Esophagus squamous epithelium (tissue), 5 donors: ENCODE data around the gene PCSK4. TPM values are rescaled to one million over a fixed set of nuclear protein-coding genes. Genes with fewer than 3 reads are reported as not detected.
A peak's percentile ranks its signal among the peaks of the same experiment; 100 is the strongest.

Source experiments
- DNase-seq: peaks from one replicate; lab custom pipeline; 2025; lab: John Stamatoyannopoulos, UW
- H3K27ac ChIP-seq, 4 donors: fragments of 200-600 bp; sonication (generic); one replicate each; pipeline ENCODE4 v1.5.1; 2016 to 2019; ENCODE audit warnings: mild to moderate bottlenecking in 1 of 4
- H3K27me3 ChIP-seq, 4 donors: fragments of 200-600 bp; sonication (generic); 1 replicate in 3 of 4; 2 replicates in 1 of 4; pipeline versions ENCODE4 v1.5.1 to v1.6.0; 2017 to 2021; ENCODE audit warnings: antibody characterized with exemption in 1 of 4
- H3K36me3 ChIP-seq, 3 donors: fragments of 200-600 bp; sonication (generic); one replicate each; pipeline ENCODE4 v1.5.1; 2016 to 2019
- H3K4me1 ChIP-seq, 3 donors: fragments of 200-600 bp; sonication (generic); one replicate each; pipeline ENCODE4 v1.5.1; 2017 to 2019
- H3K4me3 ChIP-seq, 4 donors: fragments of 200-600 bp; sonication (generic); 1 replicate in 3 of 4; 2 replicates in 1 of 4; pipeline ENCODE4 v1.5.1; 2016 to 2019; ENCODE audit warnings: mild to moderate bottlenecking in 2 of 4, moderate library complexity in 1 of 4
- H3K9me3 ChIP-seq, 3 donors: fragments of 200-600 bp; sonication (generic); one replicate each; pipeline ENCODE4 v1.5.1; 2016 to 2019
- POLR2A ChIP-seq, 4 donors: fragments of 450-650 bp; IDR thresholded peaks; one replicate each; pipeline ENCODE4 v1.6.1; 2017; ENCODE audit warnings: antibody characterized with exemption in 4 of 4, mild to moderate bottlenecking in 4 of 4, moderate library complexity in 3 of 4
- WGBS, 2 donors: methylation state at CpG; one replicate each; pipeline ENCODE4 v1.1.5; 2018; 5-methylcytosine and 5-hydroxymethylcytosine counted together
- intact Hi-C: fragments of 100-400 bp; cut with DNase I; formaldehyde crosslinking; loops from one replicate; pipeline ENCODE4 v1.15.0; 2022
- total RNA-seq, 4 donors: library from RNA; depleted of rRNA; stranded (reverse); fragments of >200 nt; gene quantifications; one replicate each; pipeline ENCODE4 v1.1.0, GENCODE V29; 2016
- TF ChIP-seq, protein P1 (sequence below), 6 experiments: fragments of 450-650 bp in 4 of 6; fragments of 200-600 bp in 2 of 6; sonication (generic) in 2 of 6; IDR thresholded peaks; one replicate each; pipeline ENCODE4 v1.5.1; 2016 to 2019; ENCODE audit warnings: antibody characterized with exemption in 6 of 6, mild to moderate bottlenecking in 4 of 6, moderate library complexity in 4 of 6
- donor health status: DM: yes; HTN: yes; CAD: no.

The PCSK4 gene
- total RNA-seq, 4 donors from 2014 or later: 0.35 to 5.5 (median 1.1) TPM

DNA sequence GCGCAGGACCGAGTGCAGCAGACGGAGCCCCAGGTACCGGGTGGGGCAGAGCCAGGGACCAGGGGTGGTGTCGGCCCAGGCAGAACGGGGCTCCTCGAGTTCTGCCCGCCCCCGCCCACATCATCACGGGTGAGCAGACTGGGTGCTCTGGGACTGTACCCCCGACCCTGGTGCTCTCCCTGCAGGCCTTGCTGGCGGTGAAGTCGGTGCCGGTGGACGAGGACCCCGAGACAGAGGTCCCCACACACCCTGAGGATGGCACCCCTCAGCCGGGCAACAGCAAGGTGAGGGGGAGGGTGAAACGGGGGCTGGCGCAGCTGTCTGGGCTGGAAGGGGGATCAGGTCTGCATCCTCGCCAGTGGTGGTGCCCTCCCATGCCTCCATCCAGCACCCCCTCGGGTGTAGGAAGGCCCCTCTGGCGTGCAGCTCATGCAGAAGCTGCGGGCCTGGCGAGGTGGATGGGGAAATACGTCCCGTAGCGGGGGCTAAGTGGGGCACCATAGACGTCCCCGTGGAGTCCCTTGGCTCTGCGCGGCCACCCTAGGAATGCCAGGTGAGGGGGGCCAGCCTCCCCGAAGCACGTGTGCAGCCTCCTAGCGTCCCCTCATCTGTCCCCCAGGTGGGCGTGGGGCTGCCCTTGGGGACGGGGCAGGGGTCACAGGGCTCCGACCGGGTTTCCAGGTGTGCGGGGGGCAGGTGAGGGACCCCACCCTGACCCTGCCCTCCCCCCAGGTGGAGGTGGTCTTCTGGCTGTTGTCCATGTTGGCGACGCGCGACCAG, 33.8 kb downstream of the PCSK4 start:
- Histone ChIP-seq H3K27ac (no peak overlapping the region), H3K36me3 (peaks cover 0 to 14% (median 7%) of the 10 kb centered on the region in 3 donors), H3K9me3 (no peaks in the 10 kb centered on the region), H3K4me3 (no peak overlapping the region), H3K27me3 (peaks cover 22 to 86% (median 30%) of the 10 kb centered on the region in 4 donors), H3K4me1 (peaks cover 19 to 51% (median 20%) of the 10 kb centered on the region in 3 donors)
- WGBS, 2 donors: 20% methylated on average over 4 of the region's 43 CpGs; no CpG with 5 or more reads in 1 of the 2 donors
- TF ChIP-seq, protein P1, sequence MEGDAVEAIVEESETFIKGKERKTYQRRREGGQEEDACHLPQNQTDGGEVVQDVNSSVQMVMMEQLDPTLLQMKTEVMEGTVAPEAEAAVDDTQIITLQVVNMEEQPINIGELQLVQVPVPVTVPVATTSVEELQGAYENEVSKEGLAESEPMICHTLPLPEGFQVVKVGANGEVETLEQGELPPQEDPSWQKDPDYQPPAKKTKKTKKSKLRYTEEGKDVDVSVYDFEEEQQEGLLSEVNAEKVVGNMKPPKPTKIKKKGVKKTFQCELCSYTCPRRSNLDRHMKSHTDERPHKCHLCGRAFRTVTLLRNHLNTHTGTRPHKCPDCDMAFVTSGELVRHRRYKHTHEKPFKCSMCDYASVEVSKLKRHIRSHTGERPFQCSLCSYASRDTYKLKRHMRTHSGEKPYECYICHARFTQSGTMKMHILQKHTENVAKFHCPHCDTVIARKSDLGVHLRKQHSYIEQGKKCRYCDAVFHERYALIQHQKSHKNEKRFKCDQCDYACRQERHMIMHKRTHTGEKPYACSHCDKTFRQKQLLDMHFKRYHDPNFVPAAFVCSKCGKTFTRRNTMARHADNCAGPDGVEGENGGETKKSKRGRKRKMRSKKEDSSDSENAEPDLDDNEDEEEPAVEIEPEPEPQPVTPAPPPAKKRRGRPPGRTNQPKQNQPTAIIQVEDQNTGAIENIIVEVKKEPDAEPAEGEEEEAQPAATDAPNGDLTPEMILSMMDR (IDR thresholded peaks at IDR 0.05): no peak
- no peak for TF ChIP-seq POLR2A (IDR thresholded peaks at IDR 0.05)
- intact Hi-C loops: loop anchor here (10.0 kb wide), 1 partner anchor 172 kb away; the partner anchor contains the start of gene EFNA2
- no peak for DNase-seq

DNA sequence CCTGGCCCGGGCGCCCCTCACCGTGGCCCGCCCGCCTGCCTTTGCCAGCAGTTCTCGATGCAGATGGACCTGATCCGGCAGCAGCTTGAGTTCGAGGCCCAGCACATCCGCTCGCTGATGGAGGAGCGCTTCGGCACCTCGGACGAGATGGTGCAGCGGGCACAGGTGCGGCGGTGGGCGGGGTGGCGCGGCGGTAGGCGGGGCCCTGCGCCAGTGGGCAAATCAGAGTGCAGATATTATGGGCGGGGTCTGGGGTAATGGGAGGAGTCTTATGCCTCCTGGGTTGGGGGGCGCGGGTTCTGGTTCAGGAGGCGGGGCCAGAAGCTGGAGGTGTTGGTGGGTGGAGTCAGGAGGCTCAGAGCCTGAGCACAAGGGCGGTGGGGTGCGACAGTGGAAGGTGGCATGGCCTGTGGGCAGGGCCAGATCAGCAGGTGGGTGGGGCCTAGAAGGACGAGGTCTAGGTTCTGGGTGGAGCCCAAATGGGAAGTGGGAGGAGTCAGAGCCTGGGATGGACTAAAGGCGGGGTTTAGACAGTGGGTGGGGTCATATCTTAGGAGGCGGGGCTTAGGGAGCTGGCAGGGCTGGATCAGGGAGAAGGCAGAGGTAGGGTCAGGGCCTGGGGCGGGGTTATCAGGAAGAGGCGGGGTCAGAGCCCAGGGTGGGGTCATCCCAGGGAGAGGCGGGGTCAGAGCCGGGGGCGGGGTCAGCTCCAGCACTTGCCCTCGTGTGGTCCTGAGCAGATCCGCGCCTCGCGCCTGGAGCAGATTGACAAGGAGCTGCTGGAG, 34.6 kb downstream of the PCSK4 start:
- peak overlapping the region in 1 of 4 donors; percentile 72 for H3K27ac ChIP-seq
- H3K9me3 ChIP-seq: no peaks in the 10 kb centered on the region
- whole genome bisulfite sequencing, 2 donors: 13 to 16% methylated on average over 15 to 19 of the region's 42 CpGs
- no peak overlapping the region for H3K4me3 ChIP-seq
- intact Hi-C loops: loop anchor here (10.0 kb wide), 1 partner anchor 171 kb away; the partner anchor contains the start of gene EFNA2
- H3K27me3 ChIP-seq: peaks cover 28 to 94% (median 36%) of the 10 kb centered on the region in 4 donors
- peaks cover 0 to 6% (median under 1%) of the 10 kb centered on the region in 3 donors for H3K36me3 ChIP-seq
- DNase-seq: no peak
- TF ChIP-seq, protein P1 (IDR thresholded peaks at IDR 0.05): no peak
- no peak for TF ChIP-seq POLR2A (IDR thresholded peaks at IDR 0.05)
- peaks cover 19 to 51% (median 20%) of the 10 kb centered on the region in 3 donors for H3K4me1 ChIP-seq

DNA sequence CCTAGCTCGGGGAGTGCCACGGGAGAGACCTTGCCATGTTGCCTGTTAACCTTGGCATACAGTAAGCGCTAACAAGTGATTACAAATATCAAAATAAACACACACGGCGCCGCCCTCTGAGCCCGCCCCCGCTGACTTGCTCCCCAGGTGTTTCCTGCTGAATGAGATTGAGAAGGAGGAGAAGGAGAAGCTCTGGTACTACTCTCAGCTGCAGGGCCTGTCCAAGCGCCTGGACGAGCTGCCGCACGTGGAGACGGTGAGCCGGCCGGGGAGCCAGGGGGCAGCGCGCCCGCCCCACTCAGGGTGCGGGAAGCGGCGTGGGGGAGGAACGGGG, 35.2 kb downstream of the PCSK4 start:
- intact Hi-C loops: loop anchor here (10.0 kb wide), 1 partner anchor 170 kb away; the partner anchor contains the start of gene EFNA2
- TF ChIP-seq, protein P1 (IDR thresholded peaks at IDR 0.05): no peak
- TF ChIP-seq POLR2A (IDR thresholded peaks at IDR 0.05): no peak
- peaks cover 34 to 99% (median 41%) of the 10 kb centered on the region in 4 donors for H3K27me3 ChIP-seq
- 5% methylated on average over 14 of the region's 22 CpGs; no CpG with 5 or more reads in 1 of the 2 donors for WGBS, 2 donors
- H3K9me3 ChIP-seq: no peaks in the 10 kb centered on the region
- H3K36me3 ChIP-seq: peaks cover 0 to under 1% (median 0%) of the 10 kb centered on the region in 3 donors
- H3K4me1 ChIP-seq: peaks cover 19 to 54% (median 20%) of the 10 kb centered on the region in 3 donors
- peak overlapping the region in 1 of 4 donors; percentile 72 for H3K27ac ChIP-seq
- H3K4me3 ChIP-seq: no peak overlapping the region
- no peak for DNase-seq

DNA sequence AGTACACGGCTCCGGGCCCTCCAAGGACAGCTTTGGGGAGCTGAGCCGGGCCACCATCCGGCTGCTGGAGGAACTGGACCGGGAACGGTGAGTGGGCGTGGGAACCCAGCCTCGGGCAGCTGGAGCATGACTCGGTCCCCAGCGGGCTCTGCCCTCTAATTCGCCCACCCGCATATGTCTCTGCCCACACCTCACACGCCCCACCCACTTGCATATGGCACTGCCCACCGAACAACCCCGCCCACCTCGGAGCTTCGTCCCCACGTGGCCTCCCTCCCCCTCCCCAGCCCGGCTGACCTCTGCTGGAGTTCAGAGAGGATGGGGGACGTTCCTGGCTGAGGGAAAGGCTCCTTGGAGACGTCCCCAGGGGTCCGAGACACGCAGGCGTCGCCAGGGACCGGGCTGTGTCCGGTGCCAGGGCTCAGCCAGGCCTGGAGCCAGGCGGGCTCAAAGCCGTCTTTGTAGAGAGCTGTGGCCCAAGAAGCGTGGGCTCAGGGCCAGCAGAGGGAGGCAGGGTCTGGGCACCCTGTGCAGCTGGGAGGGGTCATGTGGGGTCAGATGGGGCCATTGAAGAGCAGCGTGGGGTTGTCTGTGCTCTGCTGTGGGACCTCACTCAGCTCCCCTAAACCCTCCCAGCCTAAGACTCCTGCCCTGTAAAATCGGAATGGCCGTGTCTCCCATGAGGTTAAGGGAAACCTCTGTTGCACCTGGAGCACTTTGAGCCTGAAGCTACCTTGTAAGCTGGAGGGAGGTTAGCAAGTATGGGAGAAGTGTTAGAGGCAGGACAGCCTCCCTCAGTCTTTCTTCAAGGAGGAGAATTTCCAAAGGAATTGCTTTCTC, 36.4 kb downstream of the PCSK4 start:
- Histone ChIP-seq H3K4me3 (peak overlapping the region in 1 of 4 donors; percentile 3), H3K27me3 (peaks cover 39 to 100% (median 49%) of the 10 kb centered on the region in 4 donors), H3K36me3 (no peaks in the 10 kb centered on the region), H3K27ac (no peak overlapping the region), H3K4me1 (peaks cover 19 to 60% (median 20%) of the 10 kb centered on the region in 3 donors), H3K9me3 (no peaks in the 10 kb centered on the region)
- no peak for DNase-seq
- intact Hi-C loops: loop anchor here (10.0 kb wide), 1 partner anchor 169 kb away; the partner anchor contains the start of gene EFNA2
- TF ChIP-seq, protein P1 (IDR thresholded peaks at IDR 0.05): peak in 1 of 6 experiments; percentile 11
- no peak for TF ChIP-seq POLR2A (IDR thresholded peaks at IDR 0.05)
- 7 to 21% methylated on average over 3 to 12 of the region's 33 CpGs for WGBS, 2 donors
